H9 (cell line): ENCODE results near the gene C8G. TPM values are rescaled to one million over a fixed set of nuclear protein-coding genes. Genes with fewer than 3 reads are reported as not detected.

Source experiments
- DNase-seq: peaks from one replicate; pipeline ENCODE4 v3.0.0-alpha.2; 2017
- H2AFZ ChIP-seq: one replicate; pipeline ENCODE4 v1.6.1; 2013; ENCODE audit warnings: mild to moderate bottlenecking, low read length, control low read depth, moderate library complexity
- H2AK5ac ChIP-seq: 2 replicates; pipeline ENCODE4 v1.6.1; 2013; ENCODE audit warnings: low read length, control low read depth, mixed read lengths; ENCODE audit not compliant: insufficient read length
- H2BK120ac ChIP-seq: one replicate; pipeline ENCODE4 v1.6.1; 2013; ENCODE audit warnings: low read depth, mild to moderate bottlenecking, low read length, control low read depth, inconsistent platforms; ENCODE audit not compliant: poor library complexity, severe bottlenecking
- H2BK12ac ChIP-seq: 2 replicates; pipeline ENCODE4 v1.6.1; 2013; ENCODE audit warnings: low read length, control low read depth, mixed read lengths, low read depth; ENCODE audit not compliant: insufficient read length
- H2BK15ac ChIP-seq: 2 replicates; pipeline ENCODE4 v1.6.1; 2013; ENCODE audit warnings: low read depth, low read length, control low read depth
- H2BK20ac ChIP-seq: one replicate; pipeline ENCODE4 v1.6.1; 2013; ENCODE audit warnings: low read depth, mild to moderate bottlenecking, low read length, control low read depth, inconsistent platforms; ENCODE audit not compliant: poor library complexity, severe bottlenecking
- H2BK5ac ChIP-seq: 2 replicates; pipeline ENCODE4 v1.6.1; 2013; ENCODE audit warnings: low read length, control low read depth, mixed read lengths; ENCODE audit not compliant: insufficient read length
- H3K14ac ChIP-seq: 2 replicates; pipeline ENCODE4 v1.6.1; 2013; ENCODE audit warnings: low read length, control low read depth; ENCODE audit not compliant: insufficient read depth
- H3K18ac ChIP-seq: 2 replicates; pipeline ENCODE4 v1.6.1; 2013; ENCODE audit warnings: low read depth, mild to moderate bottlenecking, mixed read lengths, low read length, control low read depth; ENCODE audit not compliant: insufficient read length
- H3K23ac ChIP-seq: 2 replicates; pipeline ENCODE4 v1.6.1; 2013; ENCODE audit warnings: low read length, control low read depth, mixed read lengths, low read depth; ENCODE audit not compliant: insufficient read length
- H3K23me2 ChIP-seq: 2 replicates; pipeline ENCODE4 v1.6.1; 2013; ENCODE audit warnings: low read depth, mild to moderate bottlenecking, mixed read lengths, low read length, control low read depth; ENCODE audit not compliant: insufficient read length, poor library complexity, severe bottlenecking
- H3K27ac ChIP-seq: 2 replicates; pipeline ENCODE4 v1.5.1; 2013; ENCODE audit warnings: low read length, control low read depth, mixed read lengths, low read depth; ENCODE audit not compliant: insufficient read length
- H3K27me3 ChIP-seq: 2 replicates; pipeline ENCODE4 v1.6.1; 2013; ENCODE audit warnings: low read length, control low read depth, inconsistent platforms; ENCODE audit not compliant: insufficient read depth
- H3K4ac ChIP-seq: 2 replicates; pipeline ENCODE4 v1.6.1; 2013; ENCODE audit warnings: low read depth, mild to moderate bottlenecking, control low read depth, inconsistent platforms, low read length, moderate library complexity
- H3K4me1 ChIP-seq: 2 replicates; pipeline ENCODE4 v1.6.1; 2013; ENCODE audit warnings: low read length, control low read depth, inconsistent platforms; ENCODE audit not compliant: insufficient read depth
- H3K4me2 ChIP-seq: 2 replicates; pipeline ENCODE4 v1.6.1; 2013; ENCODE audit warnings: low read length, control low read depth, mixed read lengths; ENCODE audit not compliant: insufficient read length, insufficient read depth
- H3K56ac ChIP-seq: 2 replicates; pipeline ENCODE4 v1.6.1; 2013; ENCODE audit warnings: low read depth, mild to moderate bottlenecking, mixed read lengths, low read length, control low read depth; ENCODE audit not compliant: insufficient read length
- H3K79me1 ChIP-seq: 2 replicates; pipeline ENCODE4 v1.6.1; 2013; ENCODE audit warnings: low read depth, mild to moderate bottlenecking, moderate library complexity, low read length, control low read depth, inconsistent platforms; ENCODE audit not compliant: insufficient read depth, poor library complexity, severe bottlenecking
- H3K79me2 ChIP-seq: 2 replicates; pipeline ENCODE4 v1.6.1; 2013; ENCODE audit warnings: low read length, control low read depth, inconsistent platforms; ENCODE audit not compliant: insufficient read depth
- H3K9ac ChIP-seq: 2 replicates; pipeline ENCODE4 v1.6.1; 2013; ENCODE audit warnings: low read length, control low read depth, mixed read lengths; ENCODE audit not compliant: insufficient read length; ENCODE audit errors: extremely low read depth
- H3K9me3 ChIP-seq: one replicate; pipeline ENCODE4 v1.6.1; 2013; ENCODE audit warnings: low read depth, low read length, inconsistent platforms; ENCODE audit not compliant: control insufficient read depth
- H3T11ph ChIP-seq: one replicate; pipeline ENCODE4 v1.6.1; 2013; ENCODE audit warnings: mild to moderate bottlenecking, low read length, control low read depth, inconsistent platforms
- H4K20me1 ChIP-seq: one replicate; pipeline ENCODE4 v1.6.1; 2013; ENCODE audit not compliant: control insufficient read depth, insufficient read length, insufficient read depth
- H4K5ac ChIP-seq: 2 replicates; pipeline ENCODE4 v1.6.1; 2013; ENCODE audit warnings: low read depth, mild to moderate bottlenecking, mixed read lengths, low read length, control low read depth; ENCODE audit not compliant: insufficient read length
- H4K8ac ChIP-seq: replicated peaks from 2 replicates; pipeline ENCODE4 v1.6.1; 2013; ENCODE audit warnings: low read length, control low read depth, mixed read lengths, low read depth; ENCODE audit not compliant: insufficient read length
- H4K91ac ChIP-seq: 2 replicates; pipeline ENCODE4 v1.6.1; 2013; ENCODE audit warnings: low read depth, mild to moderate bottlenecking, moderate library complexity, mixed read lengths, low read length, control low read depth; ENCODE audit not compliant: insufficient read length
- H3K27ac Mint-ChIP-seq, 3 experiments: 2 replicates in 2 of 3; 3 replicates in 1 of 3; pipeline ENCODE4 v1.8.0; 2020 to 2021; ENCODE audit warnings: mixed read lengths in 3 of 3, mild to moderate bottlenecking in 1 of 3, moderate library complexity in 1 of 3
- H3K27me3 Mint-ChIP-seq: 2 replicates; pipeline ENCODE4 v1.8.0; 2021; ENCODE audit warnings: low read depth, mild to moderate bottlenecking, moderate library complexity, mixed read lengths
- H3K36me3 Mint-ChIP-seq, 3 experiments: 2 replicates in 2 of 3; 3 replicates in 1 of 3; pipeline ENCODE4 v1.8.0; 2020 to 2021; ENCODE audit warnings: low read depth in 3 of 3, mixed read lengths in 3 of 3; ENCODE audit not compliant: insufficient read depth in 1 of 3
- H3K4me1 Mint-ChIP-seq, 2 experiments: 2 replicates each; pipeline ENCODE4 v1.8.0; 2020; ENCODE audit warnings: mixed read lengths in 2 of 2
- H3K4me3 Mint-ChIP-seq, 2 experiments: 2 replicates in 1 of 2; 3 replicates in 1 of 2; pipeline ENCODE4 v1.8.0; 2020 to 2021; ENCODE audit warnings: mild to moderate bottlenecking in 2 of 2, mixed read lengths in 2 of 2, moderate library complexity in 1 of 2
- H3K9me3 Mint-ChIP-seq, 2 experiments: 2 replicates in 1 of 2; 3 replicates in 1 of 2; pipeline ENCODE4 v1.8.0; 2020; ENCODE audit warnings: mild to moderate bottlenecking in 2 of 2, mixed read lengths in 2 of 2, moderate library complexity in 1 of 2
- CTCF ChIP-seq: fragments of 200-600 bp; sonication (generic); conservative IDR thresholded peaks from 3 replicates; pipeline ENCODE4 v1.8.0; 2021; ENCODE audit warnings: antibody characterized with exemption, mild to moderate bottlenecking
- WGBS: extraction: QIAGEN DNeasy Blood & Tissue Kit; methylation state at CpG from one replicate; pipeline ENCODE4 v1.1.7; 2013; ENCODE audit warnings: missing lambda C conversion rate, low lambda C conversion rate, mixed read lengths; ENCODE audit not compliant: insufficient read length; ENCODE audit errors: extremely low coverage; 5-methylcytosine and 5-hydroxymethylcytosine counted together
- total RNA-seq: library from RNA; stranded (reverse); gene quantifications from 2 replicates; pipeline ENCODE4 v1.2.1, GENCODE V29; 2021

C8G gene
- total RNA-seq, 1 experiment from 2014 or later = 0.96 TPM

- Histone ChIP-seq H3K27me3 (no peaks in the 10 kb centered on the region), H3K23ac (no peak overlapping the region), H3K56ac (no peak overlapping the region), H2BK20ac (no peak overlapping the region), H4K20me1 (no peaks in the 10 kb centered on the region), H3K9ac (no peak overlapping the region), H3K18ac (no peak overlapping the region), H3K4me2 (no peak overlapping the region), H3K27ac (no peak overlapping the region), H2AFZ (no peak overlapping the region), H3K9me3 (no peaks in the 10 kb centered on the region), H3K4ac (no peak overlapping the region), H2BK15ac (no peak overlapping the region), H2BK5ac (no peak overlapping the region), H2BK12ac (no peak overlapping the region), H2BK120ac (no peak overlapping the region), H3K23me2 (no peaks in the 10 kb centered on the region), H3K14ac (no peak overlapping the region), H3K79me2 (no peaks in the 10 kb centered on the region), H4K5ac (no peak overlapping the region), H3K79me1 (no peaks in the 10 kb centered on the region), H4K8ac (no peak overlapping the region), H3K4me1 (peaks cover 2% of the 10 kb centered on the region; the same call in 1 of the 2 replicates), H2AK5ac (no peak overlapping the region), H3T11ph (no peak overlapping the region), H4K91ac (no peak overlapping the region)
- TF ChIP-seq CTCF = no peak
- H3K9me3 Mint-ChIP-seq = no peaks in the 10 kb centered on the region
- no peak overlapping the region for H3K4me3 Mint-ChIP-seq
- H3K27ac Mint-ChIP-seq = no peak overlapping the region
- WGBS = no CpG with 5 or more reads among the region's 5 CpGs
- peaks cover 7 to 10% of the 10 kb centered on the region in 2 experiments for H3K4me1 Mint-ChIP-seq
- peaks cover 14% of the 10 kb centered on the region for H3K27me3 Mint-ChIP-seq
- no peak for DNase-seq
- H3K36me3 Mint-ChIP-seq = no peaks in the 10 kb centered on the region
These were observed 24.7 kb downstream of the C8G start for GRCh38 chr9:136969774-136970173.
